C4-2B (cell line): Measurements from ENCODE around the gene SAMHD1.
"Not testable (repeated sequence)": the region's sequence is repeated elsewhere in the genome, so short reads cannot be mapped to it uniquely, and the experiment has no call there.

ENCODE experiments used
- H3K27ac ChIP-seq: fragments of 450-650 bp; 2 replicates; pipeline ENCODE4 v1.5.1; 2017
- ZFX ChIP-seq: fragments of 450-650 bp; IDR thresholded peaks from 2 replicates; pipeline ENCODE4 v1.6.1; 2017
- TF ChIP-seq, protein P1 (sequence below): fragments of 450-650 bp; conservative IDR thresholded peaks from 2 replicates; pipeline ENCODE4 v1.5.1; 2017; ENCODE audit warnings: mild to moderate bottlenecking

The SAMHD1 gene

DNA sequence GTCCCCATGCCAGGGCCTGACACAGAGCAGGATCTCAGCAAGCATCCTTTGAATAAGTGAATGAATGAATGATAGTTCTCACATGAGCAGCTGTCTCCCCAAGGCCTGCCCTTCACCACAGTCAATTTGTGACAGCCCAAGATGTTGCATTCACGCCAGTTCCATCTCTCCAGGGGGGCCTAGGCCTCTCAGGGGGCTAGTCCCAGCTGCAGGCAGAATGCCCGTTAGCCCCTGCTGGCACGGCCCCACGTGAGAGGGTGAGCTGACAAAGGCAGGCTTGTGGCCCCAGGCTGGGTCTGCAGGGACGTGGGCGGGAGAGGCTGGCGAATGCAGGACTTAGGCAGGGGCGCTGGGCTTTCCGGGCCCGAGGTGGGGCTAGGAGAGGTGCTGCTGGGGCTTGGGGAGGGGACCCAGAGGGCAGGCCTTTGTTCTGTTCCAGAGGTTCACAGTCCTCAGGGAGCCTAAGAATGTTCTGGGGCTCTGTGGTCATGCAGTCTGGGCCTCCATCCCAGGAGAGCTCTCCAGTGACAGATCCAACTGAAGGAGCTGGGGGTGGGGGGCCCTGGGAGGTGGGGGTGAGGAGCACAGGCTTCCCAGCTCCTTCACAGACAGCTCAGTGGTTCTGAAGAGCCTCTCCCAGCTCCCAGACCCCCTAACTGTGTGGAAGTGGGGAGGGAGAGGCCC is 106.1 kb downstream of the SAMHD1 start:
- H3K27ac ChIP-seq, result no peak overlapping the region
- TF ChIP-seq, protein P1, sequence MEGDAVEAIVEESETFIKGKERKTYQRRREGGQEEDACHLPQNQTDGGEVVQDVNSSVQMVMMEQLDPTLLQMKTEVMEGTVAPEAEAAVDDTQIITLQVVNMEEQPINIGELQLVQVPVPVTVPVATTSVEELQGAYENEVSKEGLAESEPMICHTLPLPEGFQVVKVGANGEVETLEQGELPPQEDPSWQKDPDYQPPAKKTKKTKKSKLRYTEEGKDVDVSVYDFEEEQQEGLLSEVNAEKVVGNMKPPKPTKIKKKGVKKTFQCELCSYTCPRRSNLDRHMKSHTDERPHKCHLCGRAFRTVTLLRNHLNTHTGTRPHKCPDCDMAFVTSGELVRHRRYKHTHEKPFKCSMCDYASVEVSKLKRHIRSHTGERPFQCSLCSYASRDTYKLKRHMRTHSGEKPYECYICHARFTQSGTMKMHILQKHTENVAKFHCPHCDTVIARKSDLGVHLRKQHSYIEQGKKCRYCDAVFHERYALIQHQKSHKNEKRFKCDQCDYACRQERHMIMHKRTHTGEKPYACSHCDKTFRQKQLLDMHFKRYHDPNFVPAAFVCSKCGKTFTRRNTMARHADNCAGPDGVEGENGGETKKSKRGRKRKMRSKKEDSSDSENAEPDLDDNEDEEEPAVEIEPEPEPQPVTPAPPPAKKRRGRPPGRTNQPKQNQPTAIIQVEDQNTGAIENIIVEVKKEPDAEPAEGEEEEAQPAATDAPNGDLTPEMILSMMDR, result no peak
- no peak for TF ChIP-seq ZFX

DNA sequence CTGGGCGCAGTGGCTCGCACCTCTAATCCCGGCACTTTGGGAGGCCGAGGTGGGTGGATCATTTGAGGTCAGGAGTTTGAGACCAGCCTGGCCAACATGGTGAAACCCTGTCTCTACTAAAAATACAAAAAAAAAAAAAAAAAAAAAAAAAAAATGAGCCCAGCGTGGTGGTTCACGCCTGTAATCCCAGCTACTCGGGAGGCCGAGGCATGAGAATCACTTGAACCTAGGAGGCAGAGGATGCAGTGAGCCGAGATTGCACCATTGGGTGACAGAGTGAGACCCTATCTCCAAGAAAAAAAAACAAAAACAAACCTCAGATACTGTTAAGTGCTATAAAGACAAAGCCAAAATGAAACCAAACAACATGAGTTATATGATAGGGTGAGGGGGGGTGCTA is 110.5 kb downstream of the SAMHD1 start:
- not testable (repeated sequence) for H3K27ac ChIP-seq
